LNCAP (cell line): Measurements from ENCODE around the gene PDXP.

Source experiments
- CTCF ChIP-seq: fragments of 450-650 bp; IDR thresholded peaks from 2 replicates; pipeline ENCODE4 v1.5.1; 2017; ENCODE audit warnings: mild to moderate bottlenecking

PDXP gene

GRCh38 chr22:37681556-37682049 is 23.1 kb downstream of the PDXP start:
- TF ChIP-seq CTCF: peak; percentile 83

- no peak for TF ChIP-seq CTCF
Observed at GRCh38 chr22:37684803-37685615, 26.5 kb downstream of the PDXP start.

- TF ChIP-seq CTCF: no peak
Observed at GRCh38 chr22:37686002-37686982, 27.8 kb downstream of the PDXP start, which contains the start of gene NOL12. NOL12 (plus strand) TSS chr22:37686343; CDS start chr22:37686393, 50 bp downstream.

- no peak for TF ChIP-seq CTCF
Observed at GRCh38 chr22:37690407-37690806, 31.9 kb downstream of the PDXP start.

GRCh38 chr22:37690901-37691504 is 32.5 kb downstream of the PDXP start:
- TF ChIP-seq CTCF: no peak

GRCh38 chr22:37692627-37693285 is 34.2 kb downstream of the PDXP start:
- no peak for TF ChIP-seq CTCF
